ENCODE results near the gene KIF1A.

DNA sequence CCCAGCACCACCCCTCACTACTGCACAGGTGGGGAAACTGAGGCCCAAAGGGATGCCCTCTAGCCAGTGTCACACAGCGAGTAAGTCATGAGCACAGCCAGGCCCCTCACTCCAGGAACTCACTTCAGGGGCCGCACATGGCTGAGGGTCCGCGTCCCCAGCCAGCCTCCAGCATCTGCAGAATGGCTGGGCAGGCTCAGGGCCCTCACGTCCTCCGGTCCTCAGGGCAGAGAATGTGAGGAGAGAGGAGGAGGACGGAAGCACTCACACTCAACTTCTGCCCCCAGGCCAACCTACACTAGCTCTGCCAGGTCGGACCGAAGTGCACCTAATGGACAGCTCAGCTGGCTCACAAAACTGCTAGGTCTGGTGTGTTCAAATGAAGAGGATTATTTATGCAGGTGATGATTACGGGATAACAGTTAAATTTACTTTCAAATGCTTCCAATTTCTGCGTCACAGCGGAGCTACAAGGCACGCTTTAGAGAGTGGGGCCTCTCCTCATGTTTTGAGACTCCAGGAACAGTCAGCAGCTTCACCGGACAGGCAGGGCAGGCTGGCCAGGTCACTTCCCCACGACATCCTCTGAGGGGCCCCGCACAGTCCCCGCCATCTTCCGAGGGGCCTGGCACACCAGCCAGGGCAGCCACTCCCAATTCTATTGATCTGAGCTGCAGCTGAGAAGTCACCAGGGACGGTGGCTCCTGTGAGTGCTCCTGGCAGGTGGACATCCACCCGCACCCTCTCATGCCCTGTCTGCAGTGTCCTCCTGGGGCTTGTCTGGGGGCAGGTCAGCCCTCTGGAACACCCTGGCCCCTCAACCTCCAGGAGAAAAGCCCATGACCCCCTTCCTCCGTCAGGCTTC, 26.5 kb downstream of the KIF1A start:
- TF ChIP-seq EZH2 (IDR thresholded peaks at IDR 0.05; ENCODE audit: borderline replicate concordance, low read depth, low read length, severe bottlenecking), result no peak
- TF ChIP-seq POLR2A (IDR thresholded peaks at IDR 0.05; ENCODE audit: low read depth, low read length), result no peak

Data from endothelial cell of umbilical vein (primary cell).